Measurements from ENCODE around the gene CDK18. TPM values are rescaled to one million over a fixed set of nuclear protein-coding genes. Genes with fewer than 3 reads are reported as not detected.
A peak's percentile ranks its signal among the peaks of the same experiment; 100 is the strongest.

Gene CDK18
- total RNA-seq, 1 experiment from 2014 or later, result 6.6 TPM

DNA sequence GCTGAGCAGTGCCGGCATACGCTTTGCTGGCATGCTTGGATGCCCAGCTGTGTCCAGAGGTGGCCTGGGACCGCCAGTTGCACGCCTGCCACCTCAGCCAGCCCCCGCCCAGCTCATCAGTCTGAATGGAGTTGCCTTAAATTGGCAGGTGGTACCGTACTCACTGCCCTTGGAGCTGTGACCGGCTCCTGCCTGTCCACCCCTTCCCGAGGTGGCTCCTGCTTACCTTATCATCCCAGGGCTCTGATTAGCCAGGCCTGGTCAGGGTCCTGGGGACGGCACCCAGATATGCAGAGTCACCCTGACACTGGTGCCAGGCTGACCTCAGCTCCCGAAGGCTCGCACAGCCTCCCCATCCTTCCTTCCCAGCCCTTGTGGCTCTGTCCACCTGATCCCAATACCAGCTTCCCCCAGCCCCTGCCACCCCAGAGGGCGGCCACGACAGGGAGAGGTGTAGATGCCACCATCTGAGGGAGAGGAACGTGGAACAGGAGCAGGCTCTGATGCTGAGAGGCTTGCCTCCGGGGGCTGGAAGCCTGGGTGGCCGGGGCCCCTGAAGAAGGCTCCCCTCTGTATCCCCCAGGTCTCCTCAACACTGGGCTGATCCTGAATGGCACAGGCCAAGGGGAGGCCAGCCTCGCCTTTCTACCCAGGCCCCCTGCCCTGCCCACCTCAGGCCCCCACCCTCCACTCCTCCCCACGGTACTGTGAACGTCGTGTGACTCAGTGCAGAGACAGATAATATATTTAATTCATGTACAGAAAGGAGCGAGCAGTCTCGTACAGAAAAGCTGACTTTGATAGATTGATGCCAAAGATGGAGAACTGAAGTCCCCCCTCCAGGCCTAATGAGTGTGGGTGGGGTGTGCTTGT lies 27.8 kb downstream of the CDK18 start:
- in situ Hi-C loops (cut with HindIII; ENCODE audit: low sequenced_read_pairs), result no loop called here
- DNase-seq (ENCODE audit: low spot score), result no peak

DNA sequence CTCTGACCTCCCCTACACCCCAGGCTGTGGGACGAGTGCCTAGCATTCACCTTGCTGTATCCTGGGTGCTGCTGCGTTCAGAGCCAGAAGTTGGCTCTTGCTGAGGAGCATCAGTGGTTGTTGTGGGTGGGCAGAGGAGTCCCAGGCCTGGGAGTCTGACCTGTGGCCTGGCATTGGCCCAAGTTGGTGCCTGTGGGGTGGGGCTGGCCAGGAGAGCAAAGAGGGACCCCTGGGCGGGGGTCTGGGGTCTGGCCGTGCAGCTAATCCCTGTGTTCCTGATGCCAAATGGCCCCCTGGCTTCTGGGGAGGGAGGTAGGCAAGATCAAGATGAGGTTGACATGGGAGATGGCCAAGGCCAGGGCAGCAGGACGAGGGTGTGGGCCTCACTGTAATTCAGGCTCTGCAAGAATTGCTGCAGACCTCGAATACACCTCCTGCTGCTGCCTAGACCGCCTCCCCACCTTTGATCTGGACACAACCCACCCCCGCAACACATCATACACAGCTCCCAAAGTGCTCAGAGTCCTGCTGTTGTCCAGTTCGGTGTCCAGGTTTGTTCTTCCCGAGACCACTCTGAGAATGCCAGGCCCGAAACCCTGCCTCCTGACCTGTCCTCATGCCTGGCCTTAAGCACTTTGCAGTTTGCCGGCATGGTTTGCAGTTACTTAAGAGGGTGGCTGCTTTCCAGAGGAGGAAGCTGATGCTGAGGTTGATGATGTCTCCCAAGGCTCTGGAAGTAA lies 28.7 kb downstream of the CDK18 start:
- DNase-seq (ENCODE audit: low spot score), result no peak
- in situ Hi-C loops (cut with HindIII; ENCODE audit: low sequenced_read_pairs), result no loop called here

DNA sequence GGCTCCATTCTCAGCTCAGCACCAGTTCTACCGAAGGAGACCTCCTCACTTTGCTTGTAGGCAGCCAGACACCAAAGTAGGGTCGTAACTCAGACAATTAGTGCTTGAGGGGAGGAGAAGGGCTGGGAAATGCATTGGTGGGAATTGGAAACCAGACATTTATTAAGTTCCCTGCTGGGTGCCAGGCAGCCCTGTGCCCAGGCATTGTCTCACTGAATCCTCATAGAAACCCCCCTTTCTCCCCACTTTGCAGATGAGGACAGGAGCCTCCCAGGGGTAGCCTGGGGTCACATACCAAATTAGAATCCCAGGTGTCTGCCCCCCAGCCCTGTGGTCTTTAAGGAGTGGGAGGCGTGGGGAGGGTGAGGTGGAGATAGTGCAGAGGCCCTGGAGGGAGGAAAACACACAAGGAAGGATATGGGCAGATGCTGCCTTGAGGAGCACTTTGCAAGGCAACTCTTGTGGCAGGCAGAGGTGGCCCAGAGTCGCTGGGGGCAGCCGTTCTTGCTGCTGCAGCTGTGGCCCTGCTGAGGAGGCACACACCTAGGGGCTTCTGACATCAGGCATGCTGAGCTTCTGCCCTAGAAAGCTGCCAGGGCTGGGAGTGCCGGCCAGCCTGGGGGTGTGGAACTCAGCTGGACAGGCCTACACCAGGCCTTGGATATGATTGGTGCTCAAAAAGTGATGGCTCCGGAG lies 29.4 kb downstream of the CDK18 start:
- DNase-seq (ENCODE audit: low spot score), result no peak
- in situ Hi-C loops (cut with HindIII; ENCODE audit: low sequenced_read_pairs), result no loop called here

DNA sequence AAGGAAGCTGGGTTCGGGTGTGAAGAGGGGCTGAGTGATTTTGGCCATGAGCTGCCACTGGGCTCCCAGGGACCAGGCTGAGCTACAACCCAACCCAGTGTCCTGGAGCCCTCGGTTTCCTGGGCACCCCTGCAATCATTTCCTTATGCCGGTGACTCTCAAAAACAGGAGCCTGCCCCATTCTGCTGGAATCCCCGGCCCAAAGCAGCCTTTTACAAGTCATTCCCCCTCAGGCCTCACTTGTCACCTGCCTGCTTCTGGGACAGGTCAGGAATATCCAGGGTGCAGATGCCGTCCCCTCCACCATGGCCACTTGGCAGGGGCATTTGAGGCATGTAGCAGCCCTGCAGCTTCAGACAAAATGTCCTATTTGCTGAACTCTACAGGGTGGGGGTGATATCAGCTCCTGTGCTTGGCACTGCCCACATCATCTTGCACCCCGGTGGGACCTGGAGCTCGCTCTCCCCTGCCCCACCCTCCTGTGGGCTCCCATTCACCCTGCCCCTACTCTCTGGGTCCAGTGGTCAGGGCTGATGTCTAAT lies 30.0 kb downstream of the CDK18 start:
- in situ Hi-C loops (cut with HindIII; ENCODE audit: low sequenced_read_pairs), result no loop called here
- no peak for DNase-seq (ENCODE audit: low spot score)

DNA sequence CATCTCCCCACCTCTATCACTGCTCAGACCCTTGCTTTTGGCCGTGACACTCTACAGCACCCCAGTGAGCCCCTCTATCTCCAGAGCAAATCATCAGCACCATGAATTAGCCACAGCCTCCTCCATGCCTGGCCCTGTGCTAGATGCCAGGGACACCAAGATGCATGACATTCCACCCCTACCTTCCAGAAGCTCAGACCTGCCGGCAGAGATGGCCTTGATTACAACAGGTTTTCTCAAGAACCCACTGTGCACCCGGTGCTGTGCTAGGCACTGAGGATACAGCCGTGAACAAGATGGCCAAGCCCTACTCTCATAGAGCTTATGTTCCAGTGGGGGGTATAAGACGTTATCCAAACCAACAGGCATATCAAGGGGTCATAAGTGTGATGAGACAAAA lies 30.6 kb downstream of the CDK18 start:
- no peak for DNase-seq (ENCODE audit: low spot score)
- in situ Hi-C loops (cut with HindIII; ENCODE audit: low sequenced_read_pairs), result no loop called here

DNA sequence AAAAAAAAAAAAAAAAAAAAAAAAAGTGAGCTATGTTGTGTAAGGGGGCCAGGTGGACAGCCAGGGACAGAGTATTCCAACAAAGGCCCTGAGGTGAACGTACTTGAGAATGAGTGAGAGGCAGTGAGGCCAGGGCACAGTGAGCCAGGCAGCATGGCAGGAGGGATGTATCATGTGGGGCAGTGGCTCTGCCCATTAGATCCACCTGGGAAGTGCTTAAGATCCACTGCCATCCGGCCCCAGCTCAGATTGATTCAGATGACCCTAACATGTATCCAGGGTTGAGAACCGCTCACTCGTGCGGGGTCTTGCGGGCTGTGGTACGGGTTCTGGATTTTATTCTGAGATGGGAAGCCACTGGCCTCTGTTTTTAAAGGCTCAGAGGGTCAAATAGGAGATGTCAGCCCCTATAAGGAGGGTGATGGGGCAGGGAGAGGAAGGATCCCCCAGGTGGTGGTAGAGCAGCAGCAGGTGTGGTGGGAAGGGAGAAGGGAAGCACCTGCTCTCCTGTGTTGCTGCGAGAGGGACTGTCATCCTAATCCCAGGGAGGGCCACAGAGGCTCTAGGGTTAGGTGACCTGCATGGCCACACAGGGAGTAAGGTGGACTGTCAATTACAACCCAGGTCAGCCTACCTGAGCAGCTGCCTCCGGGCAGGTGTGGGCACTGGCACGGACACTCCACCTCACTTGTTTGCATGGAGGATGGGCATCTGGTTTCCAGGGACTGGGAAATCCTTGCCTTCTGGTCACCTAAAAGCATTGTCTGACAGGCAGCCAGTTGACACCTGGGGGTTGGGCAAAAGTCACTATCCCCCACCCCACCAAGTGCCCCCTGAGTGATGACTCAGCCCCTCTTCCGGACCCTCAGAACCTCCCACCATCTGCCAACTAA lies 31.6 kb downstream of the CDK18 start:
- no peak for DNase-seq (ENCODE audit: low spot score)
- in situ Hi-C loops (cut with HindIII; ENCODE audit: low sequenced_read_pairs), result no loop called here

DNA sequence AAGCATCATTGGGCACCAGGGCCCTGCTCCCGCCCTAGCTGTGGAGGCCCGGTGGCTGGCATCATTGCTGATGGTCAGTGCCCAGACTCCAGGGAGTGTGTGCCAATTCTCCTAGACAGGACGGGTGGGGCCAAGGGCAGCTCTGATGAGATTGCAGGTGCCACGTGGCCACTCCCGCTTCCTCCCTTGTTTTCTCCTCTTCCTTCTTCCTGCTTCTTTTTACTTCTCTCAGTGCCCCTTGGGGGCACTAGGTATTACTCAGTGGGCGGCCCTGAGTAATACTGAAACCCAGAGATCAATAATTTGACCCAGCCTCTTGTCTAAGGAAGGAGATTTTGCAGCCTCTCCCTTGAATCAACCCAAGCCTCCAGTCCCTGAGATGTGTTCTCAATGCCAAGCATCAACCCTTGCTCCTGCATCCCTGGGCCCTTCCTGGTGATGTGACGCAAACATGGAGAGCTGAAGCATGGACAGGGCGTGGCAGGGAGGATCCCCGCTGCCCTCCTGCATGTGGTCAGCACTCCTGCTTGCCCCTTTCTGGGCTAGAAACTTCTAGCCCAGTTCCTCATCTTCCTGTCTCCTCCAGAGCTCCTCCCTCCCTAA lies 32.4 kb downstream of the CDK18 start:
- in situ Hi-C loops (cut with HindIII; ENCODE audit: low sequenced_read_pairs), result no loop called here
- DNase-seq (ENCODE audit: low spot score), result peak; percentile 97

DNA sequence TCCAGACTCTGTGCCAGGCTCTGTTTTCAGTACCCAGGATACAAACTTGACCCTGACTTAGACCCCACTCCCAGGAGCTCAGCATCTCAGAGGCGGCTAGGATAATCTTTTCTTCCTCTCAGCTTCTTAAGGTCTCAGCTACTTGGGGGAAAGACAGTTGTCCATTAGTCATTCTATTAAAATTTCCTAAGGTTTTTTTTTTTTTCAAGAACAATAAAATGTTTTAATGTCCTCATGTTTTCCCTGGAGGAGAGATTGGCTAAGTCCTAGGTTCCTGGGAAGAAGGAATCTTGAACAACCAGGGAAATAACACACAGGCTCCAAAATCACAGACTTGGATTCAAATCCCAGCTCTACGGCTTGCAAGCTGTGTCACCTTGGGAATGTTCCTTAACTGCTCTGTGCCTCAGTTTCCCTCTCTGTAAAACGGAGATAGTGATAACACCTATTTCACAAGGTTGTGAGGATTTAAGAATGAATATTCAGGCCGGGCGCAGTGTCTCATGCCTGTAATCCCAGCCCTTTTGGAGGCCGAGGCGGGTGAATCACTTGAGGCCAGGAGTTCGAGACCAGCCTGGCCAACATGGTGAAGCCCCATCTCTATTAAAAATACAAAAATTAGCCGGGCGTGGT lies 33.0 kb downstream of the CDK18 start:
- in situ Hi-C loops (cut with HindIII; ENCODE audit: low sequenced_read_pairs), result no loop called here
- DNase-seq (ENCODE audit: low spot score), result no peak

DNA sequence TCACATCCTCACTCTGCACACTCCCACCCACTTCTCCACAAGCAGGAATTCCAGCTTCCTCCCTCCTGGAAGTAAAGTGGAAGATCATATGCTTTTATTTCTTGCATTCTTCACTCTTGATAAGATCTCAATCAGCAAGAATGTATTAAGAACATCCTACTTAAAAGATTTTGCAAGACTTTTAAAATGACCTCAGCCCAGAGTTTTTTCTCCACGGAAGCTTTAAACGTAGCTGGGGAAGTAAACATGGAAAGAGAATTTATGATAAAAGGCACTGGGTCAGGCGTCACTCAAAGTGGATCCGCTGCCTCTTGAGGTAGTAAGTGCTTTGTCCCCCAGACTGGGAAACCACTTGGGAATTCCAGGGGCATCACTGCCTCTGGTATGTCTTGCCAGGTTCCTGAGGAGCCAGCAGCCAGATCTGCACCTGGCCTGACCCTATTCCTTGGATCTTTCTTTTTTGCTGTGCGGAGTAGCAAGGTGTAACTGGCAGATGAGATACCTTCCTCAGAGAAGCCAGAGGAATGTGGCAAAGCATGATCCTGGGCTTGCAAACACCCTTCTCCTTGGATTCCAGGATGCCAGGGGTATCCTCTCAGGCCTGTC lies 33.9 kb downstream of the CDK18 start:
- in situ Hi-C loops (cut with HindIII; ENCODE audit: low sequenced_read_pairs), result no loop called here
- DNase-seq (ENCODE audit: low spot score), result no peak

DNA sequence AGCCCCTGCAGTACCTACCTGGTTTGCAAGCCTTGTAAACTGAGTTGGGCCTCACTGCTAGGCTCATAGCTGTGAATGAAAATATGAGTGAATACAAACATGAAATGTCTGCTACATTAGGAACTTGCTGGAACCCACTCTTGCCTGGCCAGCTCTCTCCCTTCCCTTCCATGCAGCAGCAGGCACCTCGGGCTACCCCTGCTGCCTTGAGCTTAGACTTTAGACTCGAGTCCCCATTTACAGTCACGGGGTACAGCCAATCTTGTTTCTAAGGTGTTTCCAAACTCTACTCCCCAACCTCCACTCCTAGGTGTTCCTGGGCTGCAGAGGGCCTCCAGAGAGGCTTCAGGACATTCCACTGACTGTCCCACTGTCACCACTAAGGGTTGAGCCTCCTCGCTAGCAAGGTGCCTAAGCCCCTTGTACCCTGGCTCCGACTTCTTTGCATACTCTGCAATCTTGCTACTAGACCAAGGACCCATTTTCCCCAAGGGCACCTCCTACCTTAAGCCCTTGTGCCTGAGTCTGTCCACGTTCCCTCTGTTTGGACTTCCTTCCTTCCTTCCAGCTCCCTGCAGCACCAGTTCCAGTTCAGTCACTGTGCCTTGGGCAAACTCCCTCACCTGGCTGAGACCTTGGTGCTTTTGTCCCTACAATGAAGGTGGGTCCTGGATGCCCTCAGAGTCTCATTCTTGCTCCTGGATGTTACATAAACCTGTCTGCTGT lies 36.9 kb downstream of the CDK18 start:
- DNase-seq (ENCODE audit: low spot score), result no peak
- in situ Hi-C loops (cut with HindIII; ENCODE audit: low sequenced_read_pairs), result no loop called here

DNA sequence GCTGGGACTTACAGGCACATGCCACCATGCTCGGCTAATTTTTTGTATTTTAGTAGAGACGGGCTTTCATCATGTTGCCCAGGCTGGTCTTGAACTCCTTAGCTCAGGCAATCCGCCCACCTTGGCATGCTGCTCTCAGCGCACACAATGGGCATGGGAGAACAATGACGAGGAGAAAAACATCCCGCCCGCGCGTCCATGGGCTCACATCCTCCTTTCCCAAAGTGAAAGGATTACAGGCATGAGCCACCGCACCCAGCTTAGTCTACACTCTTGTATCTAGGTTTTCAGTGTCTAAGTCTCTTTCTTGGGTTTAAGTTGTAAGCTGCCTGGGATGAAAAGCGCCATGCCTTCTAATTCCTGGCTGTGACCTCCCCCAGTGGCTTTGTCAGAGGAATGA lies 37.9 kb downstream of the CDK18 start:
- no peak for DNase-seq (ENCODE audit: low spot score)
- in situ Hi-C loops (cut with HindIII; ENCODE audit: low sequenced_read_pairs), result no loop called here

DNA sequence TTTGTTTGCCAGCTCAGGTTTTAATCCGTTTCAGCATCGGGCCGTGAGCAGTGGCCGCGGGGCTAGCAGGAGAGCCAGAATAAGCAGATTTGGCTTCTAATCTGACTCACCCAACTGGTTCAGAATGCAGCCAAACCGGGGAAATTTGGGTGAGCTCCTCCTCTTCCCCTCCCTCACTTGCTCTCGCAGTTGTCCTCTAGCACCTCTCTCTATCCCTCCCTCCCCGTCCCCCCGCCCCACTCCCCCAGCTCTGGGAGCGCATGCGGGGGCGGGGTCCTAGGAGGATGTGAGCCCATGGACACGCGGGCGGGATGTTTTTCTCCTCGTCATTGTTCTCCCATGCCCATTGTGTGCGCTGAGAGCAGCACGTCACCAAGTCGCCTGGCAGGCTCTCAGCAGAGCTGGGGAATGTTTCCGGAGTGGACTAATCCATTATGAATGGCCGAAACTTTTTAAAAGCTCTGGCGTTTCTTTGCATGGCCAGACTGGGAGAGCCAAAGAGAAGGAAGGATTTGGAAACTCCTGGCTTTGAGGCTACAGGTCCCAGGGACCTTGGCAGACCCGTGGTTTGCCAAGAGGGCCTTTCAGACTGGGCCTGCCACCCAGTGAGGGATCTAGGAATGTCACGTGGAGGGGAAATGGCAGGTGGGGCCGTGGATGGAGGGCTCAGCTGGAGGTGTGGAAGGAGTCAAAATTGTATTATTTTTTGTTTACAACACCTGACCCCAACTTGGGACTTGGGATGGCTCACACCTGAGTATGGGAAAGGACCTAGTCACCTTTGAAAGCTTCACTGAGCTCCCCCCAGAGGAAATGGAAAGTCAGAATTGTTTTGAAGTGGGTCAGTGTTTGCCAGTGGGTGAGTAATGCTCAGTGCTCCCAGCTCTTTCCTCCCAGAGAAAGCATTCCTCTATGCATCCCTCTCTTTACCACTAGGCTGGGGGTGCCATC lies 39.2 kb downstream of the CDK18 start:
- peak; percentile 74 for DNase-seq (ENCODE audit: low spot score)
- in situ Hi-C loops (cut with HindIII; ENCODE audit: low sequenced_read_pairs), result no loop called here

DNA sequence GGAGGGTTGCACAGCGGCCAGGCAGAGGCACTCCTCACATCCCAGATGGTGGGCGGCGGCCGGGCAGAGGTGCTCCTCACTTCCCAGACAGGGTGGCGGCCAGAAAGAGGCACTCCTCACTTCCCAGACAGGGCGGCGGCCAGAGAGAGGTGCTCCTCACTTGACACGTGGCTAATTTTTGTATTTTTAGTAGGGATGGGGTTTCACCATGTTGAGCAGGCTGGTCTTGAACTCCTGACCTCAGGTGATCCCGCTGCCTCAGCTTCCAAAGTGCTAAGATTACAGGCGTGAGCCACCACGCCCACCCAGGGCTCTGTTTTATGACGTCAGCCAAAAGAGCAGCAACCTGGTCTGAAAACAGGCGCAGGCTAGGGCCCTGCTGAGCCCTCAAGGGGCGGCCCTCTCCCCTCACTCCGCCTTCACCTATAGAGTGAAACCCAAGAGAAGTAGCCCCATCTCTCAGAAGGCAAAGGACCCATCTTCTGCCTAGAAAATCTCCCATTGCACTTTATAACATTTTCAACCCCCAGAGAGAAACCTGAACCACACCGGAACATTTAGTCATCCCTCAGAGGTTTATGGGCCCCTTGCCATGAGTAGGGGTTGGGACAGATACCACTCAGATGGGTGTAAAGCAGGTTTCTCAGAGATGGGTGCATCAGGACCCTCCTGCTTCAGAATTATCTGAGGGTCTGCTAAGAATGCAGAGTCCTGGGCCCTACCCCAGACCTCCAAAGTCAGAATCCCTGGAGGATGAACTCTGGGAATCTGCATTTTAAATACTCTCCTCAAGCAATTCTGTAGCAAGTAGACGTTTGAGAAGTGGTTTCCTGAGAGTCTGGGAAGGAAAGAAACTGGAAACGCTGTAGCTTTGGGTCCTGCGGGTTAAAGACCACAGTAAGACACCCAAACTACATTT lies 40.8 kb downstream of the CDK18 start:
- in situ Hi-C loops (cut with HindIII; ENCODE audit: low sequenced_read_pairs), result no loop called here

DNA sequence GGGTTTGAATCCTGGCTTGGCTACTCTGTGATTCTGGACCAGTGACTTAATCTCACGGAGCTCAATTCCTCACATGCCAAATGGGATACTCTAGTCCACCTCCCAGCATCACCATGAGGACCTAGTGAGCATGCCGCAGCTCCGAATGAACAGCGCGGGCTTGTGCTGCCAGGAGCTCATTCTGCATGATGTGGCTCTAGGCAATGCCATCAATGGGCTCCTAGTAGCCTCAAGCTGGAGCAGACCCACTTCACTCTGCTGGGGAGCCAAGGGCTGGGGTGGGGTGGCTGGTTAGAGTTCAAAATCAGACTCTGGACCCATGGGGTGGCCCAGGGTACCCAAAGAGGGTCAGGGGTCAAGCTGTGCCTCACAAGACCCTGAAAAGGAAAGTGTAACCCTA lies 41.5 kb downstream of the CDK18 start:
- in situ Hi-C loops (cut with HindIII; ENCODE audit: low sequenced_read_pairs), result no loop called here
- DNase-seq (ENCODE audit: low spot score), result no peak

More for the DNA sequence above, 40.8 kb downstream of the CDK18 start:
- DNase-seq (ENCODE audit: low spot score), result no peak

DNA sequence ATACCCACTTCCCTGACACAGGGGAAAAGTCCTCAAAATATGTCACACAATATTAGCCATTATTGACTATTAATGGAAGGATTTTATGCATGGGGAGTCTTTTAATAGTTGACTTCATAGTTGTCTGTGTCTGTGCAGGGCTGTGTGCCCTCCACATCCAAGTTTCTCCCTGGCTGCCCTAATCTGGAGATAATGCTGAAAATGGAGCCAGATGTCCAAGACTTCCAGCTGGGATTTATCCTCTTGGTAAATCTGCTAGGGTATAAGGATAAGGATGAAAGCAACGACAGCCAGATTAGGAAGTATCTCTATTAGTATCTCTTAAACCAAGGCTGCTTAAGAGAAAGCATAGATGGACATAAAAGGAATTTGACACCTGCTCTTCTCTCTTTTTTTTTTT lies 42.1 kb downstream of the CDK18 start:
- in situ Hi-C loops (cut with HindIII; ENCODE audit: low sequenced_read_pairs), result no loop called here
- no peak for DNase-seq (ENCODE audit: low spot score)
